Prostate gland (tissue), 2 donors: ENCODE data around the gene PPM1A. TPM values are rescaled to one million over a fixed set of nuclear protein-coding genes. Genes with fewer than 3 reads are reported as not detected.

Experiments used
- DNase-seq: peaks from one replicate; pipeline ENCODE4 v3.0.0-alpha.2; 2019; ENCODE audit warnings: low spot score
- H3K27ac ChIP-seq, 2 donors: fragments of 200-600 bp; sonication (generic); 2 replicates each; pipeline ENCODE4 v1.5.1; 2017 to 2019
- H3K27me3 ChIP-seq: fragments of 200-600 bp; sonication (generic); replicated peaks from 2 replicates; pipeline ENCODE4 v1.5.1; 2019; ENCODE audit not compliant: insufficient read depth
- H3K36me3 ChIP-seq, 2 donors: fragments of 200-600 bp; sonication (generic); 1 replicate in 1 of 2; 2 replicates in 1 of 2; pipeline versions ENCODE4 v1.5.1 to v1.8.1; 2017 to 2019
- H3K4me1 ChIP-seq: fragments of 200-600 bp; sonication (generic); replicated peaks from 2 replicates; pipeline ENCODE4 v1.5.1; 2019
- H3K4me3 ChIP-seq, 2 donors: fragments of 200-600 bp; sonication (generic); 2 replicates each; pipeline ENCODE4 v1.5.1; 2017 to 2019
- H3K9me3 ChIP-seq: fragments of 200-600 bp; sonication (generic); 2 replicates; pipeline ENCODE4 v1.5.1; 2017
- CTCF ChIP-seq, 4 experiments: fragments of 200-600 bp in 2 of 4; fragments of 450-650 bp in 2 of 4; sonication (generic) in 2 of 4; IDR thresholded peaks; 1 replicate in 3 of 4; 2 replicates in 1 of 4; pipeline ENCODE4 v1.5.1; 2016 to 2019; ENCODE audit warnings: antibody characterized with exemption in 4 of 4, mild to moderate bottlenecking in 2 of 4, moderate library complexity in 2 of 4
- POLR2A ChIP-seq: fragments of 450-650 bp; IDR thresholded peaks from one replicate; pipeline ENCODE4 v1.6.1; 2016; ENCODE audit warnings: antibody characterized with exemption, mild to moderate bottlenecking
- POLR2AphosphoS5 ChIP-seq: sonication (generic); formaldehyde crosslinking; IDR thresholded peaks from one replicate; pipeline ENCODE4 v1.6.1; 2017; ENCODE audit warnings: antibody characterized with exemption
- WGBS: methylation state at CpG from one replicate; pipeline ENCODE4 v1.1.5; 2018; 5-methylcytosine and 5-hydroxymethylcytosine counted together
- intact Hi-C: fragments of 100-400 bp; cut with DNase I; formaldehyde crosslinking; loops from one replicate; pipeline ENCODE4 v1.14.2; 2022
- total RNA-seq, 2 donors: library from RNA; depleted of rRNA; stranded (reverse); fragments of >200 nt; gene quantifications; one replicate each; pipeline ENCODE4 v1.1.0, GENCODE V29; 2016

Gene PPM1A
- total RNA-seq, 2 donors from 2014 or later, result 41.4 to 50.6 TPM

- no peak overlapping the region for H3K4me3 ChIP-seq
- H3K27me3 ChIP-seq, result no peaks in the 10 kb centered on the region
- H3K27ac ChIP-seq, result no peak overlapping the region
- no peaks in the 10 kb centered on the region for H3K9me3 ChIP-seq
- DNase-seq, result no peak
- no peaks in the 10 kb centered on the region for H3K36me3 ChIP-seq
- 72% methylated on average over 2 of the region's 2 CpGs for WGBS
- intact Hi-C loops, result loop anchor here (2.0 kb wide), 1 partner anchor 212 kb away; no protein-coding TSS in a partner anchor
- TF ChIP-seq POLR2AphosphoS5 (no peak), CTCF (IDR thresholded peaks at IDR 0.05) (no peak), POLR2A (no peak)
- no peaks in the 10 kb centered on the region for H3K4me1 ChIP-seq
These were observed 97.7 kb downstream of the PPM1A start for GRCh38 chr14:60346706-60347105.

GRCh38 chr14:60348211-60348610, 99.2 kb downstream of the PPM1A start:
- intact Hi-C loops, result no loop called here
- 87% methylated on average over 4 of the region's 4 CpGs for WGBS
- no peaks in the 10 kb centered on the region for H3K4me1 ChIP-seq
- no peak overlapping the region for H3K27ac ChIP-seq
- no peaks in the 10 kb centered on the region for H3K9me3 ChIP-seq
- TF ChIP-seq CTCF (IDR thresholded peaks at IDR 0.05) (no peak), POLR2AphosphoS5 (no peak), POLR2A (no peak)
- no peak overlapping the region for H3K4me3 ChIP-seq
- DNase-seq, result no peak
- no peaks in the 10 kb centered on the region for H3K27me3 ChIP-seq
- no peaks in the 10 kb centered on the region for H3K36me3 ChIP-seq

Other genes starting within 250 kb of the PPM1A start
- gene PCNX4, start 157.3 kb upstream of the PPM1A start, total RNA-seq, result 100 to 1,000 TPM in 1 of 2 donors, 10 to 100 TPM in 1; 49.9 to 136 TPM
- 1,000 to 10,000 TPM in 1 of 2 donors, 100 to 1,000 TPM in 1; 182 to 2,241 TPM for gene DHRS7, start 83.8 kb upstream of the PPM1A start, total RNA-seq
- 1 to 10 TPM in 1 of 2 donors, under 1 TPM in 1; 0.41 to 4.7 TPM for gene C14orf39, start 236.8 kb downstream of the PPM1A start, total RNA-seq